Measurements from ENCODE around the gene METTL27. TPM values are rescaled to one million over a fixed set of nuclear protein-coding genes. Genes with fewer than 3 reads are reported as not detected.

The METTL27 gene
- total and polyA plus RNA-seq, 8 donors, result 0.80 to 4.8 (median 2.0) TPM; not detected in 4

DNA sequence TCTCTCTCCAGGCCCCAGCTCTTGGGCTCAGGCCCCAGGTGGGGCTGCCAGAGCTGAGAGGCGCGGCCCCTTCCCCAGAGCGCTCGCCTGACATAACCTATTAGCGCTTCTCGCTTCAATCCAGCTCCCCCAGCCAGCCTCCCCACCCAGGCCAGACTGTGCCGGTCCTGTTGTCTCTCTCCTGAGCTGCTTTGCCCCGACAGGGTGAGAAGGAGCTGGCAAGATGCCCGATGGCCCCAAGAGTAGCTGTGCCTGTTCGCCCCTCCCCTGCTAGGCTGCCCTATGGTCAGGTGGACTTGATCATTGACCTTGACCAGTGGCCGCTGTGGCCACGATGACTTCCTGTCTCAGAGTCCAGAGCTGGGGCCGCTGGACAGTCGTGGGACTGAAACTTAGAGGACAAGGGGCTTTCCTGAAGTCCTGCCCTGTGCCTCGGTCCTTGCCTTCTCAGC is 27.8 kb upstream of the METTL27 start:
- 55 to 62% (median 58%) methylated on average over 13 to 15 of the region's 15 CpGs for WGBS, 5 donors
- peak in 1 of 2 donors; percentile 69 for DNase-seq
- H3K27ac ChIP-seq, result peak overlapping the region in 4 of 5 donors; percentile 17 to 70 (median 25)
- no peaks in the 10 kb centered on the region for H3K9me3 ChIP-seq
- peaks cover 17 to 39% (median 26%) of the 10 kb centered on the region in 4 donors for H3K4me1 ChIP-seq
- H3K27me3 ChIP-seq, result no peaks in the 10 kb centered on the region
- H3K4me3 ChIP-seq, result no peak overlapping the region
- no peak for TF ChIP-seq POLR2A (IDR thresholded peaks at IDR 0.05)
- TF ChIP-seq, protein P1, sequence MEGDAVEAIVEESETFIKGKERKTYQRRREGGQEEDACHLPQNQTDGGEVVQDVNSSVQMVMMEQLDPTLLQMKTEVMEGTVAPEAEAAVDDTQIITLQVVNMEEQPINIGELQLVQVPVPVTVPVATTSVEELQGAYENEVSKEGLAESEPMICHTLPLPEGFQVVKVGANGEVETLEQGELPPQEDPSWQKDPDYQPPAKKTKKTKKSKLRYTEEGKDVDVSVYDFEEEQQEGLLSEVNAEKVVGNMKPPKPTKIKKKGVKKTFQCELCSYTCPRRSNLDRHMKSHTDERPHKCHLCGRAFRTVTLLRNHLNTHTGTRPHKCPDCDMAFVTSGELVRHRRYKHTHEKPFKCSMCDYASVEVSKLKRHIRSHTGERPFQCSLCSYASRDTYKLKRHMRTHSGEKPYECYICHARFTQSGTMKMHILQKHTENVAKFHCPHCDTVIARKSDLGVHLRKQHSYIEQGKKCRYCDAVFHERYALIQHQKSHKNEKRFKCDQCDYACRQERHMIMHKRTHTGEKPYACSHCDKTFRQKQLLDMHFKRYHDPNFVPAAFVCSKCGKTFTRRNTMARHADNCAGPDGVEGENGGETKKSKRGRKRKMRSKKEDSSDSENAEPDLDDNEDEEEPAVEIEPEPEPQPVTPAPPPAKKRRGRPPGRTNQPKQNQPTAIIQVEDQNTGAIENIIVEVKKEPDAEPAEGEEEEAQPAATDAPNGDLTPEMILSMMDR (IDR thresholded peaks at IDR 0.05), result no peak
- TF ChIP-seq EP300 (IDR thresholded peaks at IDR 0.05), result no peak
- no peak for TF ChIP-seq POLR2AphosphoS5 (IDR thresholded peaks at IDR 0.05)
- H3K36me3 ChIP-seq, result no peaks in the 10 kb centered on the region
- intact Hi-C loops (cut with DNase I; ENCODE audit: low total_unique reads), result no loop called here

DNA sequence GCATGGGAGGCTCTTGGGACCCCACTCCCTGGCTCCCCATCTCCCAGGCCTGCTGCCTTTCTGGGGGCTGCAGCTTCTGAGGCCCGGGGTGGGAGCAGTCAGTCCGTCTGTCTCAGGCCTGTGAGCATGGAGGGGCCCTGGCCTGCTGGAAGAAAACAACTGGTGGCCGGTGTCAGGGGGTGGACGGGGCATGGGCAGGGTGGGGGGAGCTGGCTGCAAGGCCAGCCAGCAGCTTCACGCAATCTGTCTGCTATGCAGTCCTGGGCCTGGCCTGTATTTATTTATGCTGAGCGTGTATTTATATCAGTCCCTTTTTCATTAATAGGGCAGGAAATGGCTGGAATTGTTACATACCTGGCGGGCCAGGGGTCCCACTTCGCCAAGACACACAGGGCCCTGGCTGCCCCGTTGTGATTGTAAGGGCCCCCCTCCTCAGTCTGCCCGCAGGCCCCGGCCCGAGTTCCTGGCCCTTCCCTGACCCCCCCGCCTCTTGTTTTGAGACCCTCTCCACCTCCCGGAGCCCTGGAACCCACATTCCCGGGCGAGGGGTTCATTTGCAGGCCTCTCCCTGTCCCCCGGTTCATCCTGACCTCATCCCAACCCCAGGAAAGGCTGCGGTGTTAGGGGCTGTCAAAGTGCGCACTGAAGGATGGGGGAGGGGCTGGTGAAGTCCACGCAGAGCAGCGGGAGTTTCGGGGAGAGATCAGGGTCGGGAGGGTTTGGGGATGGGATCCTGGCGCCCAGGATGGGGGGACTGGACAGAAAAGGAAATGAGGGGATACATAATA is 26.9 kb upstream of the METTL27 start:
- no peak overlapping the region for H3K4me3 ChIP-seq
- no peak for TF ChIP-seq EP300 (IDR thresholded peaks at IDR 0.05)
- TF ChIP-seq POLR2A (IDR thresholded peaks at IDR 0.05), result no peak
- TF ChIP-seq POLR2AphosphoS5 (IDR thresholded peaks at IDR 0.05), result no peak
- intact Hi-C loops (cut with DNase I; ENCODE audit: low total_unique reads), result loop anchor here (10.0 kb wide), 1 partner anchor 156 kb away; the partner anchor contains the start of gene ELN
- peaks cover 17 to 39% (median 26%) of the 10 kb centered on the region in 4 donors for H3K4me1 ChIP-seq
- 44 to 60% (median 54%) methylated on average over 20 to 24 of the region's 24 CpGs for WGBS, 5 donors
- no peaks in the 10 kb centered on the region for H3K27me3 ChIP-seq
- no peaks in the 10 kb centered on the region for H3K9me3 ChIP-seq
- peak in 1 of 2 donors; percentile 53 for DNase-seq
- H3K27ac ChIP-seq, result peak overlapping the region in 4 of 5 donors; percentile 18 to 70 (median 38)
- H3K36me3 ChIP-seq, result no peaks in the 10 kb centered on the region

DNA sequence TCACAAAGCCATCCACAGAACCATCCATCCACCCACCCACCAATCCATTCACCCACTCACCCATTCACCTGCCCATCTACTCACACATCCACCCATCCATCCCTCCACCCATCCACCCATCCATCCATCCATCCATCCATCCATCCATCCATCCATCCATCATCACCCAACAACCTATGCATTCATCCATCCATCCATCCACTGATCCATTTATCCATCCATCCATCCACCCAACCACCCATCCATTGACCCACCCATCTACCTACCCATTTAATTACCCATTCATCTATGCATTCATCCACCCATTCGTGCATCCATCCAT is 24.1 kb upstream of the METTL27 start:
- Histone ChIP-seq H3K27ac (no peak overlapping the region), H3K36me3 (no peaks in the 10 kb centered on the region), H3K4me3 (no peak overlapping the region), H3K27me3 (no peaks in the 10 kb centered on the region), H3K4me1 (peaks cover 17 to 30% (median 18%) of the 10 kb centered on the region in 4 donors), H3K9me3 (no peaks in the 10 kb centered on the region)
- intact Hi-C loops (cut with DNase I; ENCODE audit: low total_unique reads), result loop anchor here (10.0 kb wide), 1 partner anchor 158 kb away; the partner anchor contains the start of gene ELN
- TF ChIP-seq EP300 (IDR thresholded peaks at IDR 0.05) (no peak), POLR2A (IDR thresholded peaks at IDR 0.05) (no peak), POLR2AphosphoS5 (IDR thresholded peaks at IDR 0.05) (no peak)
- TF ChIP-seq, protein P1 (IDR thresholded peaks at IDR 0.05), result no peak
- WGBS, 5 donors, result 72 to 97% (median 92%) methylated on average over 1 of the region's 1 CpG
- no peak for DNase-seq

DNA sequence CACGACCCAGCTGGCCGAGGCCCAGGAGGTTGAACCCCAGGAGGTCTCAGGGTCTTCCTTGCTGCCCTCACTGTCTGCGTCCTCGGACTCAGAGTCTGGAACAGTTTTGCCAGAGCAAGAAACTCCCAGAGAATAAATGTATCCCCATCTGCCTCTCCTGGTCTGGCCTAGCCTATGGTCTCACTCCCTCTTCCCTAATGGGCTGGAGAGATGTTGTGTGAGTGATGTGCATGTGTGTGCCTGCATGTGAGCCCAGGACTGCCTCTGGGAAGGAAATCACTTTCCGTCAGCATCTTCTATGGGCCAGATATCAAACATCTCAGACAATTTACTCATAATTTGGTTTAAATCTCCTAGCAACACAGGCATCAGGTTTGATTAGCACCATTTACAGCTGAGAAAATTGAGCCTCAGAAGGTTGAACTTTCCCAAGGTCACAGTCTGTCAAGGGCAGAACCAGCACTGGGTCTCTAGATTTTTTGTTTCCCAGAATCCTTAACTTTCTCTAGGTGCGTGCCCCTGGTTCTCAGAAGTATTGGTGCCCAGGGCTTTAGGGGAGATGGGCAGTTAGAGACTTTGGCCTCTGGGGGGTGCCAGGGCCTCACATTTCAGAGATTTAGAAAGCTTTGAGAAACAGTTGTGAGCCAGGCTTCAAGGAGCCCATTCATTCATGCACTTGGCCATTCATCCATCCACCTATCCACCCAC is 23.6 kb upstream of the METTL27 start:
- Histone ChIP-seq H3K36me3 (no peaks in the 10 kb centered on the region), H3K4me1 (peaks cover 14 to 25% (median 18%) of the 10 kb centered on the region in 4 donors), H3K27me3 (no peaks in the 10 kb centered on the region), H3K27ac (no peak overlapping the region), H3K4me3 (no peak overlapping the region), H3K9me3 (no peaks in the 10 kb centered on the region)
- 66 to 80% (median 75%) methylated on average over 3 to 6 of the region's 6 CpGs for WGBS, 5 donors
- TF ChIP-seq EP300 (IDR thresholded peaks at IDR 0.05) (no peak), POLR2AphosphoS5 (IDR thresholded peaks at IDR 0.05) (no peak), POLR2A (IDR thresholded peaks at IDR 0.05) (no peak)
- TF ChIP-seq, protein P1 (IDR thresholded peaks at IDR 0.05), result peak in 5 of 7 experiments; percentile 33 to 54 (median 52)
- intact Hi-C loops (cut with DNase I; ENCODE audit: low total_unique reads), result loop anchor here (10.0 kb wide), 1 partner anchor 159 kb away; the partner anchor contains the start of gene ELN
- peak; percentile 41 to 78 for DNase-seq

Measured in stomach (tissue), 9 donors.